ENCODE data around the gene FOXN3.

Gene FOXN3

GRCh38 chr14:89276424-89276975 is 140.5 kb downstream of the FOXN3 start:
- no peak for DNase-seq (ENCODE audit: low read depth)
- no peak overlapping the region for H3K4me3 ChIP-seq (ENCODE audit: low read length)
- TF ChIP-seq CTCF (IDR thresholded peaks at IDR 0.05; ENCODE audit: insufficient read depth, low read depth, low read length, missing control alignments) = no peak

DNA sequence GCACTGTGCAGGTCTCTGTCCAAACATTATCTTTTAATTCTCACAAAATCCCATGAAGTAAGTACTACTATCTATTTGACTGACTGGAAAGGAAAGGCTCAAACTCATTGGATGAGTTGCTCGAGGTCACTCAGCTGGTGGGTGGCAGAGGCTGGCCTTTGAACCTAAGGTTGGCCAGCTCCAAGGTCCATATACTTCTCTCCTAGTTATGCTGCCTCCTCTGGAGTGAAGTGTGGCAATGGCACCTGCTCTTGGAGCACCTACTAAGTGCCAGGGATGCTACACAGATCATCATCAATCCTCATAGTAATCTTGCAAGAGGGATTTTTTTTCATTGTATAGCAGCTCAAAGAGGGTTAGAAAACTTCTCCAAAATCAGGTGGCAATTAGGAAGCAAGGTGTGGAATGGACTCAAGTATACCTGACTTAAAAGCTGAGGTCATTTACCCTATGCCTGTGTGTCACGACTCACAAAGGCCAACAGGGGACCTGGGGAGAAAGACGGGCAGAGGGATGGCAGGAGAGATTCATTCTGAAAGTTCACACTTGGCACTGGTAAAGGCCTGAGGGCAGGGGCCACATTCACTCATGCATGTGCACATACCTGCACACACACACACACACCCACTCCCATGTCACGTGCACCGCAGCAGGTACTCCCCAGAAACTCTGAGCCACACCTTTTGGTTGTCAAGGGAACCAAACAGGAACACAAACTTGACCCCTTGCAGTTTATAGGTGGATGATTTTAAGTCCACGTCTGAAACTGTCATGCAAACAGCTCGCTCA is 146.4 kb downstream of the FOXN3 start:
- no peak for TF ChIP-seq CTCF (IDR thresholded peaks at IDR 0.05; ENCODE audit: insufficient read depth, low read depth, low read length, missing control alignments)
- H3K4me3 ChIP-seq (ENCODE audit: low read length) = no peak overlapping the region
- peak; percentile 61 for DNase-seq (ENCODE audit: low read depth)

DNA sequence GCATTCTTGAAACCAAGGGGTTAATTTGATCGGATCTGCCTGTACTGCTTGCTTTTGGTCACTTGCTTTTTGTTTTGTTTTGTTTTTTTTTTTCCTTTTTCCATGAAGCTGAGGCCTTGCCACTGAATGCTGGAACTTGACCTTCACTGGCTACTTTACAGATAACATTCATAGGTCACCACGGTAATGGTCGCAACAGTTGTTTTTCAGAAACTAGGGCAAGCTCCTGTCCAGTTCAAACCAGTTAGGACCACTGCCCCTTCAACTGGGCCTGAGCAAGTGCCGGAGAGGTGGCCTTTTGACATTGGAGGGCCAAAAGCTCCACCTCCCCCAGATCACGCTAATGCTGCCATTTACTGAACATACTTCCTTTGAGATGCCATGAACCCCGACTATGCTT is 147.6 kb downstream of the FOXN3 start:
- DNase-seq (ENCODE audit: low read depth) = no peak
- TF ChIP-seq CTCF (IDR thresholded peaks at IDR 0.05; ENCODE audit: insufficient read depth, low read depth, low read length, missing control alignments) = no peak
- no peak overlapping the region for H3K4me3 ChIP-seq (ENCODE audit: low read length)

- no peak for DNase-seq (ENCODE audit: low read depth)
- TF ChIP-seq CTCF (IDR thresholded peaks at IDR 0.05; ENCODE audit: insufficient read depth, low read depth, low read length, missing control alignments) = no peak
- H3K4me3 ChIP-seq (ENCODE audit: low read length) = no peak overlapping the region
These were observed 148.5 kb downstream of the FOXN3 start for GRCh38 chr14:89268514-89268913.

GRCh38 chr14:89267656-89268055 is 149.4 kb downstream of the FOXN3 start:
- no peak overlapping the region for H3K4me3 ChIP-seq (ENCODE audit: low read length)
- no peak for DNase-seq (ENCODE audit: low read depth)
- no peak for TF ChIP-seq CTCF (IDR thresholded peaks at IDR 0.05; ENCODE audit: insufficient read depth, low read depth, low read length, missing control alignments)

DNA sequence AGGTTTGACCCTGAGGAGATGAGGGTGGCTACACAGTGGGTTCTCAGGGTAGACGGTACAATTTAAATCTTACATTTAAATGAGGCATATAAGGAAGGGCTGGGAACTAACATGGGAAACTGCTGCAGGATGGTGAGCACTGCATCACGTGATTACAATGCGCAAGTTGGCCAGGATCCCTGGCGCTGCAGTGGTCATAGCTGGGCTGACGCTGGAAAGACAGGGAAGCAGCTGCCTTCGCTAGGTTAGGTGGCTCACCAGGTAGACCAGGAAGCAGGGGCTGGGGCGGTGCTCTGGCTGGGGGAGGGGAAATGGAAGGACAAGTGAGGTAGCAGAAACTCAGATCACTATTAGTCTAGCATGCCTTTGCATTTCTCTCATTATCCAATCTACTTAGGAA is 149.9 kb downstream of the FOXN3 start:
- no peak for TF ChIP-seq CTCF (IDR thresholded peaks at IDR 0.05; ENCODE audit: insufficient read depth, low read depth, low read length, missing control alignments)

GRCh38 chr14:89266754-89267153 is 150.3 kb downstream of the FOXN3 start:
- DNase-seq (ENCODE audit: low read depth) = peak; percentile 41
- H3K4me3 ChIP-seq (ENCODE audit: low read length) = no peak overlapping the region
- no peak for TF ChIP-seq CTCF (IDR thresholded peaks at IDR 0.05; ENCODE audit: insufficient read depth, low read depth, low read length, missing control alignments)

More for the DNA sequence above, 149.9 kb downstream of the FOXN3 start:
- H3K4me3 ChIP-seq (ENCODE audit: low read length) = no peak overlapping the region
- DNase-seq (ENCODE audit: low read depth) = no peak
